Measurements from ENCODE around the gene SLC22A17.

DNA sequence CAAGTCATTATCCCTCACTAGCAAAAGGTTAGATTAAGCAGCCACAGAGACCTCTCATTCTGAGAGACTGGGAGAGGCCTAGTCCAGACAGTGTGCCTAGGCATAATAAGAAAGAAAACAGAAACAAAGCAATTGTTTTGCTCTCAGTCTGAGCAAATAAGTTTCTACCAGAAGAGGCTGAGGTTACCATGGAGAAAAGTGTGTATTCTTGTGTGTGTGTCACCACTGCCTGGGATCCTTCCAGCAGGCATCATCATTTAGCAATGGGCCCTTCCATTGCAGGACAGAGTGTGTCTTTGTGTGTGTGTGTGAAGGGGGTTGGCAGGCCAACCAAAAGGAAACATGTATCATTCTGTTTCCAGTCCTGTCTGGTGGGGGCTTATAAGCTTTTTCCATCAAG, 8.6 kb upstream of the SLC22A17 start:
- TF ChIP-seq, protein P1, sequence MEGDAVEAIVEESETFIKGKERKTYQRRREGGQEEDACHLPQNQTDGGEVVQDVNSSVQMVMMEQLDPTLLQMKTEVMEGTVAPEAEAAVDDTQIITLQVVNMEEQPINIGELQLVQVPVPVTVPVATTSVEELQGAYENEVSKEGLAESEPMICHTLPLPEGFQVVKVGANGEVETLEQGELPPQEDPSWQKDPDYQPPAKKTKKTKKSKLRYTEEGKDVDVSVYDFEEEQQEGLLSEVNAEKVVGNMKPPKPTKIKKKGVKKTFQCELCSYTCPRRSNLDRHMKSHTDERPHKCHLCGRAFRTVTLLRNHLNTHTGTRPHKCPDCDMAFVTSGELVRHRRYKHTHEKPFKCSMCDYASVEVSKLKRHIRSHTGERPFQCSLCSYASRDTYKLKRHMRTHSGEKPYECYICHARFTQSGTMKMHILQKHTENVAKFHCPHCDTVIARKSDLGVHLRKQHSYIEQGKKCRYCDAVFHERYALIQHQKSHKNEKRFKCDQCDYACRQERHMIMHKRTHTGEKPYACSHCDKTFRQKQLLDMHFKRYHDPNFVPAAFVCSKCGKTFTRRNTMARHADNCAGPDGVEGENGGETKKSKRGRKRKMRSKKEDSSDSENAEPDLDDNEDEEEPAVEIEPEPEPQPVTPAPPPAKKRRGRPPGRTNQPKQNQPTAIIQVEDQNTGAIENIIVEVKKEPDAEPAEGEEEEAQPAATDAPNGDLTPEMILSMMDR (optimal IDR thresholded peaks at IDR 0.05 in 1 of 3, IDR thresholded peaks at IDR 0.05 in 1 of 3, conservative IDR thresholded peaks at IDR 0.05 in 1 of 3; ENCODE audit: extremely low read depth in 1 of 3, insufficient read depth in 2 of 3, low read length in 3 of 3), result no peak
- TF ChIP-seq EZH2 (IDR thresholded peaks at IDR 0.05; ENCODE audit: low read length), result no peak
